ENCODE results near the gene HPS5.

GRCh38 chr11:18288911-18289310 lies 33.0 kb downstream of the HPS5 start:
- TF ChIP-seq, protein P1, sequence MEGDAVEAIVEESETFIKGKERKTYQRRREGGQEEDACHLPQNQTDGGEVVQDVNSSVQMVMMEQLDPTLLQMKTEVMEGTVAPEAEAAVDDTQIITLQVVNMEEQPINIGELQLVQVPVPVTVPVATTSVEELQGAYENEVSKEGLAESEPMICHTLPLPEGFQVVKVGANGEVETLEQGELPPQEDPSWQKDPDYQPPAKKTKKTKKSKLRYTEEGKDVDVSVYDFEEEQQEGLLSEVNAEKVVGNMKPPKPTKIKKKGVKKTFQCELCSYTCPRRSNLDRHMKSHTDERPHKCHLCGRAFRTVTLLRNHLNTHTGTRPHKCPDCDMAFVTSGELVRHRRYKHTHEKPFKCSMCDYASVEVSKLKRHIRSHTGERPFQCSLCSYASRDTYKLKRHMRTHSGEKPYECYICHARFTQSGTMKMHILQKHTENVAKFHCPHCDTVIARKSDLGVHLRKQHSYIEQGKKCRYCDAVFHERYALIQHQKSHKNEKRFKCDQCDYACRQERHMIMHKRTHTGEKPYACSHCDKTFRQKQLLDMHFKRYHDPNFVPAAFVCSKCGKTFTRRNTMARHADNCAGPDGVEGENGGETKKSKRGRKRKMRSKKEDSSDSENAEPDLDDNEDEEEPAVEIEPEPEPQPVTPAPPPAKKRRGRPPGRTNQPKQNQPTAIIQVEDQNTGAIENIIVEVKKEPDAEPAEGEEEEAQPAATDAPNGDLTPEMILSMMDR (conservative IDR thresholded peaks at IDR 0.05 in 1 of 2, IDR thresholded peaks at IDR 0.05 in 1 of 2; ENCODE audit: extremely low read depth in 1 of 2, insufficient read depth in 1 of 2, low read depth in 1 of 2, low read length in 2 of 2), result no peak
- TF ChIP-seq EZH2 (IDR thresholded peaks at IDR 0.05; ENCODE audit: borderline replicate concordance, low read length), result no peak
